Activated naive CD8-positive, alpha-beta T cell treated with anti-CD3 and anti-CD28 coated beads, Interleukin-2, amount 50 U/mL, for 24 hours (primary cell): ENCODE data around the gene CREB3.

Source experiments
- ATAC-seq: fragments of 150-1000 bp; cut with Tn5 transposase; one replicate; pipeline ENCODE4 v1.10.0; 2021
- DNase-seq: peaks from one replicate; pipeline ENCODE4 v3.0.0; 2021
- H3K27ac Mint-ChIP-seq: one replicate; pipeline ENCODE4 v1.8.0; 2021; ENCODE audit warnings: mild to moderate bottlenecking, mixed read lengths
- H3K27me3 Mint-ChIP-seq: one replicate; pipeline ENCODE4 v1.8.0; 2021; ENCODE audit warnings: mixed read lengths
- H3K36me3 Mint-ChIP-seq: one replicate; pipeline ENCODE4 v1.8.0; 2021; ENCODE audit warnings: low read depth, mixed read lengths
- H3K4me1 Mint-ChIP-seq: one replicate; pipeline ENCODE4 v1.8.0; 2021; ENCODE audit warnings: mixed read lengths
- H3K4me3 Mint-ChIP-seq: one replicate; pipeline ENCODE4 v1.8.0; 2021; ENCODE audit warnings: mild to moderate bottlenecking, moderate library complexity, mixed read lengths
- H3K9me3 Mint-ChIP-seq: one replicate; pipeline ENCODE4 v1.8.0; 2021; ENCODE audit warnings: mixed read lengths

The CREB3 gene

GRCh38 chr9:35691757-35692301, 40.6 kb upstream of the CREB3 start:
- H3K4me3 Mint-ChIP-seq = no peak overlapping the region

GRCh38 chr9:35695943-35696401, 36.5 kb upstream of the CREB3 start:
- Mint-ChIP-seq H3K36me3 (peaks cover 18% of the 10 kb centered on the region), H3K9me3 (no peaks in the 10 kb centered on the region), H3K4me1 (peaks cover 6% of the 10 kb centered on the region), H3K4me3 (no peak overlapping the region), H3K27me3 (no peaks in the 10 kb centered on the region), H3K27ac (no peak overlapping the region)
- DNase-seq (no peak), ATAC-seq (no peak)

More at GRCh38 chr9:35691757-35692301, 40.6 kb upstream of the CREB3 start:
- DNase-seq (no peak), ATAC-seq (no peak)
- H3K9me3 Mint-ChIP-seq = no peaks in the 10 kb centered on the region
- no peak overlapping the region for H3K27ac Mint-ChIP-seq
- H3K27me3 Mint-ChIP-seq = no peaks in the 10 kb centered on the region
- peaks cover 7% of the 10 kb centered on the region for H3K36me3 Mint-ChIP-seq
- peaks cover 22% of the 10 kb centered on the region for H3K4me1 Mint-ChIP-seq

- ATAC-seq = peak; percentile 88
- peaks cover 18% of the 10 kb centered on the region for H3K36me3 Mint-ChIP-seq
These were observed 35.8 kb upstream of the CREB3 start for GRCh38 chr9:35696520-35697215.

GRCh38 chr9:35697486-35697885, 35.0 kb upstream of the CREB3 start:
- Mint-ChIP-seq H3K36me3 (peaks cover 18% of the 10 kb centered on the region), H3K9me3 (no peaks in the 10 kb centered on the region), H3K4me3 (no peak overlapping the region), H3K27me3 (no peaks in the 10 kb centered on the region), H3K27ac (no peak overlapping the region), H3K4me1 (peaks cover 6% of the 10 kb centered on the region)
- DNase-seq (no peak), ATAC-seq (no peak)

More at GRCh38 chr9:35696520-35697215, 35.8 kb upstream of the CREB3 start:
- Mint-ChIP-seq H3K27me3 (no peaks in the 10 kb centered on the region), H3K9me3 (no peaks in the 10 kb centered on the region), H3K4me1 (peaks cover 6% of the 10 kb centered on the region), H3K27ac (no peak overlapping the region), H3K4me3 (no peak overlapping the region)
- peak; percentile 66 for DNase-seq

GRCh38 chr9:35698231-35698630, 34.2 kb upstream of the CREB3 start:
- Mint-ChIP-seq H3K27me3 (no peaks in the 10 kb centered on the region), H3K4me1 (peaks cover 6% of the 10 kb centered on the region), H3K36me3 (peaks cover 24% of the 10 kb centered on the region), H3K27ac (no peak overlapping the region), H3K9me3 (no peaks in the 10 kb centered on the region), H3K4me3 (no peak overlapping the region)
- ATAC-seq = no peak
- DNase-seq = no peak

GRCh38 chr9:35700031-35700430, 32.4 kb upstream of the CREB3 start:
- DNase-seq = no peak
- Mint-ChIP-seq H3K36me3 (peaks cover 38% of the 10 kb centered on the region), H3K27ac (no peak overlapping the region), H3K4me1 (peaks cover 6% of the 10 kb centered on the region), H3K9me3 (no peaks in the 10 kb centered on the region), H3K4me3 (no peak overlapping the region), H3K27me3 (no peaks in the 10 kb centered on the region)
- no peak for ATAC-seq

- Mint-ChIP-seq H3K4me3 (no peak overlapping the region), H3K9me3 (no peaks in the 10 kb centered on the region)
These were observed 31.5 kb upstream of the CREB3 start for GRCh38 chr9:35700942-35701341.

GRCh38 chr9:35702696-35703095, 29.8 kb upstream of the CREB3 start:
- Mint-ChIP-seq H3K27ac (no peak overlapping the region), H3K27me3 (no peaks in the 10 kb centered on the region), H3K4me3 (no peak overlapping the region), H3K4me1 (no peaks in the 10 kb centered on the region), H3K36me3 (peaks cover 41% of the 10 kb centered on the region), H3K9me3 (no peaks in the 10 kb centered on the region)
- no peak for DNase-seq
- ATAC-seq = no peak

More at GRCh38 chr9:35700942-35701341, 31.5 kb upstream of the CREB3 start:
- ATAC-seq = no peak
- H3K27me3 Mint-ChIP-seq = no peaks in the 10 kb centered on the region
- H3K27ac Mint-ChIP-seq = no peak overlapping the region
- H3K36me3 Mint-ChIP-seq = peaks cover 40% of the 10 kb centered on the region
- peaks cover 6% of the 10 kb centered on the region for H3K4me1 Mint-ChIP-seq
- no peak for DNase-seq

- no peaks in the 10 kb centered on the region for H3K27me3 Mint-ChIP-seq
- no peak overlapping the region for H3K4me3 Mint-ChIP-seq
- peaks cover 47% of the 10 kb centered on the region for H3K36me3 Mint-ChIP-seq
- no peaks in the 10 kb centered on the region for H3K9me3 Mint-ChIP-seq
- DNase-seq (no peak), ATAC-seq (no peak)
- H3K4me1 Mint-ChIP-seq = no peaks in the 10 kb centered on the region
- no peak overlapping the region for H3K27ac Mint-ChIP-seq
These were observed 28.4 kb upstream of the CREB3 start for GRCh38 chr9:35703906-35704672.

- Mint-ChIP-seq H3K4me3 (no peak overlapping the region), H3K27me3 (no peaks in the 10 kb centered on the region), H3K36me3 (peaks cover 52% of the 10 kb centered on the region), H3K27ac (no peak overlapping the region), H3K4me1 (no peaks in the 10 kb centered on the region), H3K9me3 (no peaks in the 10 kb centered on the region)
- ATAC-seq (no peak), DNase-seq (no peak)
These were observed 27.1 kb upstream of the CREB3 start for GRCh38 chr9:35705372-35705771.

- H3K36me3 Mint-ChIP-seq = peaks cover 58% of the 10 kb centered on the region
- H3K9me3 Mint-ChIP-seq = no peaks in the 10 kb centered on the region
- H3K27me3 Mint-ChIP-seq = no peaks in the 10 kb centered on the region
- H3K4me1 Mint-ChIP-seq = no peaks in the 10 kb centered on the region
- DNase-seq (no peak), ATAC-seq (peak; percentile 20)
- no peak overlapping the region for H3K4me3 Mint-ChIP-seq
- no peak overlapping the region for H3K27ac Mint-ChIP-seq
These were observed 26.5 kb upstream of the CREB3 start for GRCh38 chr9:35705836-35706430.

- Mint-ChIP-seq H3K9me3 (no peaks in the 10 kb centered on the region), H3K36me3 (peaks cover 64% of the 10 kb centered on the region), H3K4me1 (no peaks in the 10 kb centered on the region), H3K27me3 (no peaks in the 10 kb centered on the region), H3K4me3 (no peak overlapping the region), H3K27ac (no peak overlapping the region)
- ATAC-seq (no peak), DNase-seq (no peak)
These were observed 25.5 kb upstream of the CREB3 start for GRCh38 chr9:35706951-35707350.

- DNase-seq = no peak
- Mint-ChIP-seq H3K27me3 (no peaks in the 10 kb centered on the region), H3K36me3 (peaks cover 64% of the 10 kb centered on the region), H3K4me3 (no peak overlapping the region), H3K9me3 (no peaks in the 10 kb centered on the region), H3K4me1 (no peaks in the 10 kb centered on the region), H3K27ac (no peak overlapping the region)
- no peak for ATAC-seq
These were observed 24.3 kb upstream of the CREB3 start for GRCh38 chr9:35708146-35708545.

- Mint-ChIP-seq H3K4me1 (no peaks in the 10 kb centered on the region), H3K9me3 (no peaks in the 10 kb centered on the region), H3K4me3 (no peak overlapping the region), H3K27me3 (no peaks in the 10 kb centered on the region), H3K36me3 (peaks cover 64% of the 10 kb centered on the region), H3K27ac (no peak overlapping the region)
- no peak for ATAC-seq
- no peak for DNase-seq
These were observed 21.5 kb upstream of the CREB3 start for GRCh38 chr9:35710818-35711500.
